HFFc6 (cell line): Measurements from ENCODE around the gene IL1RAPL2. TPM values are rescaled to one million over a fixed set of nuclear protein-coding genes. Genes with fewer than 3 reads are reported as not detected.

Experiments
- DNase-seq: peaks from one replicate; pipeline ENCODE4 v3.0.0-alpha.2; 2018
- H3K27ac Mint-ChIP-seq: 2 replicates; pipeline ENCODE4 v1.8.0; 2020; ENCODE audit warnings: mild to moderate bottlenecking, mixed read lengths
- H3K27me3 Mint-ChIP-seq: 2 replicates; pipeline ENCODE4 v1.8.0; 2021; ENCODE audit warnings: mild to moderate bottlenecking, moderate library complexity, mixed read lengths; ENCODE audit not compliant: insufficient read depth
- H3K36me3 Mint-ChIP-seq: 2 replicates; pipeline ENCODE4 v1.8.0; 2021; ENCODE audit warnings: low read depth, mixed read lengths
- H3K4me1 Mint-ChIP-seq: 2 replicates; pipeline ENCODE4 v1.8.0; 2020; ENCODE audit warnings: low read depth, mixed read lengths
- H3K4me3 Mint-ChIP-seq: 2 replicates; pipeline ENCODE4 v1.8.0; 2020; ENCODE audit warnings: mild to moderate bottlenecking, moderate library complexity, mixed read lengths
- H3K9me3 Mint-ChIP-seq: 2 replicates; pipeline ENCODE4 v1.8.0; 2020; ENCODE audit warnings: mild to moderate bottlenecking, mixed read lengths
- CTCF ChIP-seq: fragments of 200-600 bp; sonication (generic); IDR thresholded peaks from 2 replicates; pipeline ENCODE4 v1.5.0; 2021; ENCODE audit warnings: antibody characterized with exemption, mild to moderate bottlenecking
- total RNA-seq, 6 experiments: library from RNA; stranded (reverse); fragmentation: NEBNext Ultra II Directional; extraction: Animal tissue kit (Norgen Biotek cat#: 25700); gene quantifications; 2 replicates in 1 of 6; 3 replicates in 5 of 6; pipeline ENCODE4 v1.2.3, GENCODE V29; 2021

Gene IL1RAPL2
- total RNA-seq, 6 experiments from 2014 or later, result 0.33 TPM; not detected in 5

GRCh38 chrX:105277132-105277531 lies 711.1 kb downstream of the IL1RAPL2 start:
- no peaks in the 10 kb centered on the region for H3K9me3 Mint-ChIP-seq
- no peak for DNase-seq
- H3K36me3 Mint-ChIP-seq, result no peaks in the 10 kb centered on the region
- H3K4me3 Mint-ChIP-seq, result no peak overlapping the region
- H3K27ac Mint-ChIP-seq, result no peak overlapping the region
- TF ChIP-seq CTCF, result no peak
- H3K27me3 Mint-ChIP-seq, result no peaks in the 10 kb centered on the region
- no peaks in the 10 kb centered on the region; the same call in 1 of the 2 replicates for H3K4me1 Mint-ChIP-seq

- no peaks in the 10 kb centered on the region; the same call in 1 of the 2 replicates for H3K4me1 Mint-ChIP-seq
- no peaks in the 10 kb centered on the region for H3K27me3 Mint-ChIP-seq
- peak; percentile 15 for DNase-seq
- no peaks in the 10 kb centered on the region for H3K36me3 Mint-ChIP-seq
- TF ChIP-seq CTCF, result no peak
- no peak overlapping the region for H3K27ac Mint-ChIP-seq
- peaks cover 4% of the 10 kb centered on the region; the same call in 1 of the 2 replicates for H3K9me3 Mint-ChIP-seq
- H3K4me3 Mint-ChIP-seq, result no peak overlapping the region
Measured at GRCh38 chrX:105282077-105282476, 716.1 kb downstream of the IL1RAPL2 start.

GRCh38 chrX:105297041-105297440 lies 731.0 kb downstream of the IL1RAPL2 start:
- Mint-ChIP-seq H3K9me3 (no peaks in the 10 kb centered on the region; the same call in 1 of the 2 replicates), H3K4me3 (no peak overlapping the region; the same call in 1 of the 2 replicates), H3K27ac (peak overlapping the region; percentile 28; the same call in 1 of the 2 replicates), H3K36me3 (no peaks in the 10 kb centered on the region), H3K27me3 (no peaks in the 10 kb centered on the region; the same call in 1 of the 2 replicates), H3K4me1 (peaks cover 10% of the 10 kb centered on the region; the same call in 1 of the 2 replicates)
- TF ChIP-seq CTCF, result no peak
- peak; percentile 28 for DNase-seq

- TF ChIP-seq CTCF, result no peak
- Mint-ChIP-seq H3K9me3 (no peaks in the 10 kb centered on the region; the same call in 1 of the 2 replicates), H3K36me3 (no peaks in the 10 kb centered on the region), H3K27ac (no peak overlapping the region), H3K27me3 (no peaks in the 10 kb centered on the region; the same call in none of the 2 replicates), H3K4me3 (no peak overlapping the region), H3K4me1 (peaks cover 10% of the 10 kb centered on the region; the same call in 1 of the 2 replicates)
- DNase-seq, result no peak
Measured at GRCh38 chrX:105299286-105299685, 733.3 kb downstream of the IL1RAPL2 start.

- TF ChIP-seq CTCF, result no peak
- peaks cover 3% of the 10 kb centered on the region; the same call in 1 of the 2 replicates for H3K4me1 Mint-ChIP-seq
- H3K9me3 Mint-ChIP-seq, result no peaks in the 10 kb centered on the region; the same call in 1 of the 2 replicates
- no peak overlapping the region for H3K27ac Mint-ChIP-seq
- no peak for DNase-seq
- H3K4me3 Mint-ChIP-seq, result no peak overlapping the region
- H3K27me3 Mint-ChIP-seq, result no peaks in the 10 kb centered on the region; the same call in none of the 2 replicates
- H3K36me3 Mint-ChIP-seq, result no peaks in the 10 kb centered on the region
Measured at GRCh38 chrX:105302246-105302645, 736.2 kb downstream of the IL1RAPL2 start.
